Spleen (tissue), 11 donors: ENCODE data around the gene PRH2. TPM values are rescaled to one million over a fixed set of nuclear protein-coding genes. Genes with fewer than 3 reads are reported as not detected.

Source experiments
- DNase-seq: peaks from one replicate; pipeline ENCODE4 v3.0.0-alpha.2; 2020
- H3K27ac ChIP-seq, 8 donors: fragments of 200-600 bp; sonication (generic) in 7 of 8; 1 replicate in 4 of 8; 2 replicates in 4 of 8; pipeline versions ENCODE4 v1.5.0 to v1.8.0; 2016 to 2021; ENCODE audit warnings: inconsistent platforms in 4 of 8, mild to moderate bottlenecking in 4 of 8, moderate library complexity in 1 of 8
- H3K27me3 ChIP-seq, 7 donors: fragments of 200-600 bp; sonication (generic) in 6 of 7; replicated peaks in 1 of 7; 1 replicate in 4 of 7; 2 replicates in 3 of 7; pipeline versions ENCODE4 v1.5.0 to v1.8.0; 2016 to 2021; ENCODE audit warnings: inconsistent platforms in 3 of 7, mild to moderate bottlenecking in 1 of 7
- H3K36me3 ChIP-seq, 6 donors: fragments of 200-600 bp; sonication (generic) in 5 of 6; 1 replicate in 4 of 6; 2 replicates in 2 of 6; pipeline versions ENCODE4 v1.5.0 to v1.8.0; 2016 to 2021; ENCODE audit warnings: inconsistent platforms in 2 of 6
- H3K4me1 ChIP-seq, 6 donors: fragments of 200-600 bp; sonication (generic) in 5 of 6; 1 replicate in 3 of 6; 2 replicates in 3 of 6; pipeline versions ENCODE4 v1.5.0 to v1.8.0; 2016 to 2021; ENCODE audit warnings: inconsistent platforms in 3 of 6
- H3K4me3 ChIP-seq, 8 donors: fragments of 200-600 bp; sonication (generic) in 7 of 8; 1 replicate in 4 of 8; 2 replicates in 4 of 8; pipeline versions ENCODE4 v1.5.0 to v1.8.0; 2016 to 2021; ENCODE audit warnings: inconsistent platforms in 4 of 8, mild to moderate bottlenecking in 4 of 8, moderate library complexity in 2 of 8
- H3K9me3 ChIP-seq, 8 donors: fragments of 200-600 bp; sonication (generic) in 7 of 8; 1 replicate in 4 of 8; 2 replicates in 4 of 8; pipeline versions ENCODE4 v1.5.0 to v1.8.0; 2016 to 2021; ENCODE audit warnings: inconsistent platforms in 4 of 8
- CTCF ChIP-seq, 11 experiments: fragments of 200-600 bp in 7 of 11; fragments of 450-650 bp in 4 of 11; sonication (generic) in 4 of 11; IDR thresholded peaks in 8 of 11; conservative IDR thresholded peaks in 3 of 11; 1 replicate in 7 of 11; 2 replicates in 4 of 11; pipeline versions ENCODE4 v1.4.0 to v1.8.0; 2016 to 2021; ENCODE audit warnings: antibody characterized with exemption in 11 of 11, inconsistent platforms in 4 of 11, mild to moderate bottlenecking in 1 of 11
- POLR2A ChIP-seq, 3 donors: fragments of 450-650 bp; IDR thresholded peaks; one replicate each; pipeline ENCODE4 v1.5.1; 2017; ENCODE audit warnings: antibody characterized with exemption in 3 of 3, mild to moderate bottlenecking in 1 of 3
- POLR2AphosphoS5 ChIP-seq, 3 donors: sonication (generic); formaldehyde crosslinking; IDR thresholded peaks; one replicate each; pipeline ENCODE4 v1.5.1; 2017; ENCODE audit warnings: antibody characterized with exemption in 3 of 3
- WGBS, 5 donors: extraction: QIAGEN DNeasy Blood & Tissue Kit in 3 of 5; methylation state at CpG; one replicate each; pipeline versions ENCODE4 v1.1.5 to v1.1.7; 2013 to 2018; 5-methylcytosine and 5-hydroxymethylcytosine counted together
- intact Hi-C: fragments of 100-400 bp; cut with DNase I; formaldehyde crosslinking; loops from one replicate; pipeline ENCODE4 v1.15.0; 2023; ENCODE audit warnings: low total_unique reads
- polyA plus RNA-seq, 3 donors: library from polyadenylated mRNA; stranded (reverse); fragments of 200-250 nt; gene quantifications; one replicate each; pipeline ENCODE4 v1.2.1, GENCODE V29; 2013
- total RNA-seq, 7 donors: library from RNA; depleted of rRNA in 3 of 7; stranded (reverse); fragments of >200 nt in 3 of 7; fragmentation: NEBNext Ultra II Directional in 4 of 7; extraction: Animal tissue kit (Norgen Biotek cat#: 25700) in 4 of 7; gene quantifications; one replicate each; pipeline versions ENCODE4 v1.1.0 to v1.2.1, GENCODE V29; 2016 to 2021
- donor health status: healthy with polysubstance abuse.
- donor health status: DM: no; HTN: no; CAD: no; lungs with moderate emphysema.
- donor health status: DM: no; HTN: no; CAD: no.
- donor health status: Bipolar disorder and iron deficiency.
- donor health status: healthy.
- donor health status: DM: no; HTN: no; CAD: no.
- donor health status: DM: yes; HTN: yes; CAD: no.

PRH2 gene
- total and polyA plus RNA-seq, 10 donors = 0.14 to 0.32 TPM; not detected in 8

- H3K4me3 ChIP-seq = no peak overlapping the region
- peaks cover 0 to 16% (median 0%) of the 10 kb centered on the region in 6 donors for H3K4me1 ChIP-seq
- no peaks in the 10 kb centered on the region for H3K36me3 ChIP-seq
- TF ChIP-seq POLR2A (IDR thresholded peaks at IDR 0.05) (no peak), POLR2AphosphoS5 (IDR thresholded peaks at IDR 0.05) (no peak), CTCF (IDR thresholded peaks at IDR 0.05 in 8 of 11, conservative IDR thresholded peaks at IDR 0.05 in 3 of 11) (no peak)
- H3K9me3 ChIP-seq = peaks cover 0 to 32% (median 10%) of the 10 kb centered on the region in 8 donors
- DNase-seq = no peak
- no peak overlapping the region for H3K27ac ChIP-seq
- intact Hi-C loops = no loop called here
- no peaks in the 10 kb centered on the region for H3K27me3 ChIP-seq
Observed at GRCh38 chr12:10956085-10956484, 27.0 kb downstream of the PRH2 start.

GRCh38 chr12:10957741-10958140, 28.7 kb downstream of the PRH2 start:
- H3K27me3 ChIP-seq = no peaks in the 10 kb centered on the region
- peaks cover 0 to 32% (median 10%) of the 10 kb centered on the region in 8 donors for H3K9me3 ChIP-seq
- intact Hi-C loops = no loop called here
- H3K36me3 ChIP-seq = no peaks in the 10 kb centered on the region
- DNase-seq = no peak
- no peak overlapping the region for H3K4me3 ChIP-seq
- TF ChIP-seq POLR2AphosphoS5 (IDR thresholded peaks at IDR 0.05) (no peak), CTCF (IDR thresholded peaks at IDR 0.05 in 8 of 11, conservative IDR thresholded peaks at IDR 0.05 in 3 of 11) (no peak), POLR2A (IDR thresholded peaks at IDR 0.05) (no peak)
- no peak overlapping the region for H3K27ac ChIP-seq
- H3K4me1 ChIP-seq = peaks cover 0 to 18% (median 0%) of the 10 kb centered on the region in 6 donors

GRCh38 chr12:10959804-10960203, 30.8 kb downstream of the PRH2 start:
- intact Hi-C loops = no loop called here
- DNase-seq = no peak
- Histone ChIP-seq H3K27ac (no peak overlapping the region), H3K36me3 (no peaks in the 10 kb centered on the region), H3K4me1 (peaks cover 0 to 18% (median 0%) of the 10 kb centered on the region in 6 donors), H3K4me3 (no peak overlapping the region), H3K9me3 (peaks cover 0 to 27% (median 10%) of the 10 kb centered on the region in 8 donors), H3K27me3 (no peaks in the 10 kb centered on the region)
- 86 to 97% (median 95%) methylated on average over 2 of the region's 2 CpGs for WGBS, 5 donors
- TF ChIP-seq POLR2A (IDR thresholded peaks at IDR 0.05) (no peak), POLR2AphosphoS5 (IDR thresholded peaks at IDR 0.05) (no peak), CTCF (IDR thresholded peaks at IDR 0.05 in 8 of 11, conservative IDR thresholded peaks at IDR 0.05 in 3 of 11) (no peak)

GRCh38 chr12:10960211-10960610, 31.2 kb downstream of the PRH2 start:
- intact Hi-C loops = no loop called here
- DNase-seq = no peak
- Histone ChIP-seq H3K4me1 (peaks cover 0 to 18% (median 0%) of the 10 kb centered on the region in 6 donors), H3K4me3 (no peak overlapping the region), H3K27ac (no peak overlapping the region), H3K36me3 (no peaks in the 10 kb centered on the region), H3K9me3 (peaks cover 0 to 22% (median 7%) of the 10 kb centered on the region in 8 donors), H3K27me3 (no peaks in the 10 kb centered on the region)
- WGBS, 5 donors = 43 to 57% (median 48%) methylated on average over 4 of the region's 4 CpGs
- no peak for TF ChIP-seq CTCF (IDR thresholded peaks at IDR 0.05 in 8 of 11, conservative IDR thresholded peaks at IDR 0.05 in 3 of 11)
- TF ChIP-seq POLR2A (IDR thresholded peaks at IDR 0.05) = no peak
- TF ChIP-seq POLR2AphosphoS5 (IDR thresholded peaks at IDR 0.05) = no peak
